ENCODE data around the gene IP6K1.

DNA sequence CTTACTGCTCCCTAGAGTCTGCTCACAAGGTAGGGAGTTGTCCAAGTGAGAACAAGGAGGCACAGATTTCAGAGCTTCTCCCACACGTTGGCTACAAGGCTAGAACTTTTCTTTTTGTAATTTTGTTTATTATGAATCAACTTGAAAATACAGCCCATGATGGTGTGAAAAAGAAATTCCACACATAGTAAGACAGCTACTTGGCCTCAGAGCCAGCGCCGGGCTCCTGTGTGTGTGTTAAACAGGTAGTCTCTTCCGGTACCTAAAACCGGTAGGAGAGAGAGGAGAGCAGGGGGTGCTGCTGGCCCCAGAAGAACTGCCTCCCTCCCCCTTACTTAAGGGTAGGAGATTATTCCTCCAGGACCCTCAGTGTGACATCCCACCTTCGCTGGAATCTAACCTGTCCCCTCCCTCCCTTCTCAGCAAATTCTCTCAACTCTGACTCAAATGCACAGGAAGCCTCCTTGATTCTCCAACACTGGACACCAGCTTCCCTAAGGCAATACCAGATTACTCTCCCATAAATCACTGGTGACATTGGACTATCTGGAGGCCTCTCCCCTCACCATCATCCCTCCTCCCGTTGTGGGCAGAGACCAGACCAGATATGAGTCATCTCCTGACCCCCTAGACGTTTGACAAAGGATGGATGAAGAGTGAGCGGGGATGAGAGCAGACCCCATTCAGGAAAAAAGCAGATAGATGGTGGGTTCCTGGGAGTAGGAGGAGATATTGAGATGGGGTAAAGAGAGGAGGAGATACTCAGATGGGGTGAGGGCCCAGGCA, 4.5 kb upstream of the IP6K1 start:
- no peak for TF ChIP-seq POLR2A (IDR thresholded peaks at IDR 0.05)
- TF ChIP-seq, protein P1, sequence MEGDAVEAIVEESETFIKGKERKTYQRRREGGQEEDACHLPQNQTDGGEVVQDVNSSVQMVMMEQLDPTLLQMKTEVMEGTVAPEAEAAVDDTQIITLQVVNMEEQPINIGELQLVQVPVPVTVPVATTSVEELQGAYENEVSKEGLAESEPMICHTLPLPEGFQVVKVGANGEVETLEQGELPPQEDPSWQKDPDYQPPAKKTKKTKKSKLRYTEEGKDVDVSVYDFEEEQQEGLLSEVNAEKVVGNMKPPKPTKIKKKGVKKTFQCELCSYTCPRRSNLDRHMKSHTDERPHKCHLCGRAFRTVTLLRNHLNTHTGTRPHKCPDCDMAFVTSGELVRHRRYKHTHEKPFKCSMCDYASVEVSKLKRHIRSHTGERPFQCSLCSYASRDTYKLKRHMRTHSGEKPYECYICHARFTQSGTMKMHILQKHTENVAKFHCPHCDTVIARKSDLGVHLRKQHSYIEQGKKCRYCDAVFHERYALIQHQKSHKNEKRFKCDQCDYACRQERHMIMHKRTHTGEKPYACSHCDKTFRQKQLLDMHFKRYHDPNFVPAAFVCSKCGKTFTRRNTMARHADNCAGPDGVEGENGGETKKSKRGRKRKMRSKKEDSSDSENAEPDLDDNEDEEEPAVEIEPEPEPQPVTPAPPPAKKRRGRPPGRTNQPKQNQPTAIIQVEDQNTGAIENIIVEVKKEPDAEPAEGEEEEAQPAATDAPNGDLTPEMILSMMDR (IDR thresholded peaks at IDR 0.05 in 4 of 5, conservative IDR thresholded peaks at IDR 0.05 in 1 of 5) = no peak

Data from gastrocnemius medialis (tissue), 4 donors.